GM21360 (cell line): ENCODE measurements around the gene PPP1R7.
A peak's percentile ranks its signal among the peaks of the same experiment; 100 is the strongest.

Experiments
- ATAC-seq: cut with Tn5 transposase; IDR thresholded peaks from one replicate; pipeline ENCODE4 v1.9.1; 2021; ENCODE audit warnings: mild to moderate bottlenecking, moderate library complexity; ENCODE audit not compliant: unreplicated experiment

PPP1R7 gene

DNA sequence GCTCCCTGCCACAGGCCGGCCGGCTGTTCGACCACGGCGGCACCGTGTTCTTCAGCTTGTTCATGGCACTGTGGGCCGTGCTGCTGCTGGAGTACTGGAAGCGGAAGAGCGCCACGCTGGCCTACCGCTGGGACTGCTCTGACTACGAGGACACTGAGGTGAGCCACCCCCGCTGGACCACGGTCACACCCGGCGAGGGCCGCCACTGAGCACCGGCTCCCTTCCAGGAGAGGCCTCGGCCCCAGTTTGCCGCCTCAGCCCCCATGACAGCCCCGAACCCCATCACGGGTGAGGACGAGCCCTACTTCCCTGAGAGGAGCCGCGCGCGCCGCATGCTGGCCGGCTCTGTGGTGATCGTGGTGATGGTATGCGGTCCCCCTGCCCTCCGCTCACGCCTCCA lies 59.0 kb downstream of the PPP1R7 start:
- no peak for ATAC-seq

DNA sequence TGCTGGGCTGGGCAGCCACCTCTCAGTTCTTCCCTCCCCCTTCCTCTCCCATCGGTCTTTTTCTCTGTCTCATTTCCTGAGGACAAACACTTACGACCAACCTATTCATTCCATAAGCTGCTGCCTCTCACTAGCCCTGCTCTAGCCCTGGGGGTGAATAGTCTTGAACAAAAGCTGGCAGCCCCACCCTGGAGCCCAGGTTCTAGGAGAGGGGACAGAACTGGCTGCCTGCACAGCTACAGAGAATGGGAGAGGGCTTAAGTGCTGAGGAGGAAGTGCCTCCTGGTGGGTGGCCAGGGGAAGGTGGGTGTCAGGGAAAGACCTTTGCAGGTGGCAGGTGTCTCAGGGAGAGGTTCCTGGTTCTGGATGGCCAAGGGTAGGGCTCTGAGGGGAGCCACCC lies 61.0 kb downstream of the PPP1R7 start:
- ATAC-seq: no peak

GRCh38 chr2:241213041-241213440 lies 62.8 kb downstream of the PPP1R7 start:
- ATAC-seq: no peak

GRCh38 chr2:241213567-241213966 lies 63.3 kb downstream of the PPP1R7 start:
- ATAC-seq: no peak

GRCh38 chr2:241214209-241214608 lies 63.9 kb downstream of the PPP1R7 start:
- no peak for ATAC-seq

DNA sequence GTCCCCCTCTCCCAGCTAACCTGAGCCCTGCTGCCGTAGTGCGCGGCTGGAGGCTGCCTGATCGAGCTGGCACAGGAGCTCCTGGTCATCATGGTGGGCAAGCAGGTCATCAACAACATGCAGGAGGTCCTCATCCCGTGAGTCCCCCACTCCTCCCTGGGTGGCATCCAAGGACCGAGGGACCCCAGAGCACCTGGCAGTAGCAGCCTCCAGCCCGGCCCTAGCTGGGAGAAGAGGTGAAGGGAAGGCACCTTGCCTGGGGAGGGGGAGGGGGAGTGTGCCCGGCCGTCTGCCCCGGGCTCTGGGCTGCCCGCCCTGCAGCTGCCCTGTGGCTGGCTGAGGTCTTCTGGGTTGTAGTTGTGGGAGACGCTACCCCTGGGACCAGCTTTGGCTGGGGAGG lies 64.5 kb downstream of the PPP1R7 start:
- no peak for ATAC-seq

- no peak for ATAC-seq
Measured at GRCh38 chr2:241215421-241215820, 65.2 kb downstream of the PPP1R7 start.

DNA sequence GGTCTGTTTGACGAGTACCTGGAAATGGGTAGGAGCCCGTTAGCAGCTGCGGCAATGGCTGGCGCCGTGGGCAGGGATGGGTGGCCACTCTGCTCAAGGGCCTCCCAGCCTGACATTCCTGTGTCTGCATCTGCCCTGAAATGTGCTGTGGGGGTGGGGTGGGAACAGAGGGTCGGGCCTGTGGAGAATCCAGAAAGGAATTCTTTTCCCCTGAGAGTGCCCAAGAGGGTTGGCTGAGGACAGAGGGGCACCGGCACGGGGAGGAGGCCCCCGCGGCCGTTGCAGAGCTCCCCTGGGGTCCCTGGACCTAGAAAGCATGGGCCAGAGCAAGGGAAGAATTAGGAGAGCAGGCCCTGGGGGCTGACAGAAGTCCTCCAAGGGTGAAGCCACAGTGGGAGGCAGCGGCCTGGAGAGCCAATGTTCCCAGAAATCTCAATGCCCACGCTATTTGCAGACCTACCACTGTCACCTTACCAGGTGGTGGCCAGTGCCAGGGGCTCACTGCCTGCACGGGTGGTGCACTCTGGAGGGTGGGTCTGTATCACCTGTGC lies 66.0 kb downstream of the PPP1R7 start:
- ATAC-seq: no peak

- peak; percentile 45 for ATAC-seq
Measured at GRCh38 chr2:241217320-241218031, 67.2 kb downstream of the PPP1R7 start.

DNA sequence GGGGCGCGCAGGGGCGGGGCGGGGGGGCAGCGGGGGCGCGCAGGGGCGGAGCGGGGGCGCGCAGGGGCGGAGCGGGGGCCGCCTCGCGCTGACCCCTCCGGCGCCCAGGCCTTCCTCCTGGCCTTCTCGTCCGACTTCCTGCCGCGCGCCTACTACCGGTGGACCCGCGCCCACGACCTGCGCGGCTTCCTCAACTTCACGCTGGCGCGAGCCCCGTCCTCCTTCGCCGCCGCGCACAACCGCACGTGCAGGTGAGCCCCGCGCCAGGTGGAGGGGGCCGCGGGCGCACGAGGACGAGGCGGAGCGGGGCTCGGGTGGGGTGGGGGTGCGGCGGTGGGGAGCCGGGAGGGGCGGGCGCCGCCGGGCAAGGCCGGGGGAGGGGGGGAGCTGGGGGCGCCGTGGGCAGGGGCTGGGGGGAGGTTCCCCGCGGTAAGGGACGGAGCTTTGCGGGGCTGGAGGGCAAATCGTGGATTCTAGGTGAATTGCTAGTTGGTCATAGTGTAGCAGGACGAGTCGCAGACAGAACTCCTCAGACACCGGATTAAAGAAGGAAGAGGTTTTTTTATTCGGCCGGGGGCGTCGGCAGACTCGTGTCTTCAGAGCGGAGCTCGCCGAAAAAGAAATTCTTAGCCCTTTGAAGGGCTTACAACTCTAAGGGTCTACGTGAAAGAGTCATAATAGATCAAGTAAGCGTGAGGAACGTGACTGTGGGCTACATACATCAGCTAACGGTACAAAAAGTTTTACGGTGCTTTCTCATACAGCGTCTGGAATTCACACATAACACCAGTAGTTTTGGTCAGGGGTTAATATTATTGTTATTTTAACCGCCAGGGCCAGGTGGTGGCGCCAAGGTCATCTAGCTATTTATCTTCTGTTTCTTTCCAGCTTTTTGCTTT lies 68.1 kb downstream of the PPP1R7 start:
- no peak for ATAC-seq

GRCh38 chr2:241219030-241219382 lies 68.7 kb downstream of the PPP1R7 start:
- no peak for ATAC-seq

GRCh38 chr2:241219856-241220356 lies 69.6 kb downstream of the PPP1R7 start:
- no peak for ATAC-seq

DNA sequence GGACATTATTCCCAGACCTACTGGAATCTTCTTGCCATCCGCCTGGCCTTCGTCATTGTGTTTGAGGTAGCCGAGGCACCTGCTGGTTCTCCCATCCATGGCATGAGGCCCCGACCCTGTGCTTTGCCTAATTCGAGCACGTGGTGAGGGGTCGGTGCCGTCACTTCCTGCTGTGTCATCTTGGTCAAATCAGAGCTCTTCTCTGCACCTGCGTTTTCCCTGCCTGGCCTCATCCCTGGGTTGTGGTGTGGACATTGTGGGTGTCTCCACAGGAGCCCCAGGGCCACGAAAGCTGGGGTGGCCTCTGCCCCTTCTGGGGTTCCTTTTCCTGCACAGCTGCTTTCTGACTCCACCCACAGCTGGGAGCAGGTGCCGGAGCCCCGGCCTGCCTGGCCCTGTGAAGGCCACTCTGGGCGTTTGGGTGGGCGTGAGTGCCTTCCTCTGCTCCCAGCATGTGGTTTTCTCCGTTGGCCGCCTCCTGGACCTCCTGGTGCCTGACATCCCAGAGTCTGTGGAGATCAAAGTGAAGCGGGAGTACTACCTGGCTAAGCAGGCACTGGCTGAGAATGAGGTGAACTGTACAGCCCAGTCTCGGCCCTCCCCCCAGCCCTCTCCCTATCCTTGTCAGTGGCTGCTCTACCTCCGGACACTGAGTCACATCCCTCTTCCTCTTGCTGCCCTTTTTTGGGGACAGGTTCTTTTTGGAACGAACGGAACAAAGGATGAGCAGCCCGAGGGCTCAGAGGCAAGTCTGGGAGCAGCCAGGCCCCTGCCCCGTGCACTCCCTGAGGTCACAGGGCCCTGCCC lies 73.1 kb downstream of the PPP1R7 start:
- no peak for ATAC-seq

- ATAC-seq: no peak
Measured at GRCh38 chr2:241224018-241224850, 74.0 kb downstream of the PPP1R7 start.

DNA sequence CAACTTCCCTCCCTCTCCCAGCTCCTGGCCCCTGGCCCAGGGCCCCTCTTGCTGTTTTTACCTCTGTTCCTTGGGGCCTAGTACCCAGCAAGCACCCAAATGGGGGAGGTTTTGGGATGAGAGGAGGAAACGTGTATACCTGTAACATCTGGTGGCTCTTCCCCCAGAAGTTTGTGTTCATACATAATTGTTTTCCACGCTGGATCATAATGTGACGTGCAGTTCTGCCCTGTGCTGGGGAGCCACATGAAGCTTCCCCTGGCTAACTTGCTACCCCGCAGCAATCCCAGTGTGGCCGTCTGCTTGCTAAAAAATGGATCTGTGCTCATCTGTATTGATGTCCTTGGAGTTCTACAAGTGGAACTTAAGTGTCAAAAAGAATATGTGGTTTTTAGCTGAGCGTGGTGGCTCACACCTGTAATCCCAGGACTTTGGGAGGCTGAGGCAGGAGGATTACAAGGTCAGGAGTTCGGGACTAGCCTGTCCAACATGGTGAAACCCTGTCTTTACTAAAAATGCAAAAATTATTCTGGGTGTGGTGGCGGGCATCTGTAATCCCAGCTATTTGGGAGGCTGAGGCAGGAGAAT lies 74.7 kb downstream of the PPP1R7 start:
- ATAC-seq: no peak

GRCh38 chr2:241225545-241225944 lies 75.3 kb downstream of the PPP1R7 start:
- no peak for ATAC-seq

DNA sequence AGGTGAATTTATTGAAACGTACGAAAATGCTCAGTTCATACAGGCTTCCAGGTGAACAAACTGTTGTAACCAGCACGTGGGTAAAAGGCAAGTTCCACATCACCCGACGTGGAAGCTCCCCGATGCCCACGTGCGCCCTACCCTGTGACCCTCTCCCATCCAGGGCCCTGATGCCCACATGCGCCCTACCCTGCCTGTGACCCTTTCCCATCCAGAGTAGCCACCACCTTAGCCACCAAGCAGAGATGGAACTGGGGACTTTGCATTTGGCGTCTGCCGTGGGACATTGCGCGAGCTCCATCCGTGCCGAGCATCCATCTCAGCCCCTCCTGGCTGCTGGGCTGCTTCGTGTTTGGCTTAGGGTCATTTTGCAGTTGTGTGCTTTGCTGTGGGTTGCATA lies 75.7 kb downstream of the PPP1R7 start:
- no peak for ATAC-seq

- no peak for ATAC-seq
Measured at GRCh38 chr2:241226723-241227572, 76.7 kb downstream of the PPP1R7 start.

GRCh38 chr2:241227594-241227993 lies 77.3 kb downstream of the PPP1R7 start:
- no peak for ATAC-seq
